Retinal pigment epithelial cell (primary cell): ENCODE results near the gene KIF5B.

Experiments used
- DNase-seq: peaks from one replicate; pipeline ENCODE4 v3.0.0-alpha.2; 2010; ENCODE audit warnings: low read depth
- H3K4me3 ChIP-seq: 2 replicates; pipeline ENCODE4 v1.5.1; 2011; ENCODE audit warnings: mild to moderate bottlenecking, low read length, control low read depth, moderate library complexity
- CTCF ChIP-seq: conservative IDR thresholded peaks from 2 replicates; pipeline ENCODE4 v1.5.1; 2011; ENCODE audit warnings: low read depth, low read length, control low read depth, inconsistent platforms

KIF5B gene

GRCh38 chr10:32095116-32095733 is 39.0 kb upstream of the KIF5B start:
- no peak for TF ChIP-seq CTCF
- no peak for DNase-seq
- no peak overlapping the region for H3K4me3 ChIP-seq

GRCh38 chr10:32093650-32094049 is 37.4 kb upstream of the KIF5B start:
- no peak for TF ChIP-seq CTCF
- DNase-seq, result no peak
- H3K4me3 ChIP-seq, result no peak overlapping the region

- no peak for DNase-seq
- no peak overlapping the region for H3K4me3 ChIP-seq
- no peak for TF ChIP-seq CTCF
Measured at GRCh38 chr10:32091046-32091445, 34.8 kb upstream of the KIF5B start.

- H3K4me3 ChIP-seq, result no peak overlapping the region
- no peak for TF ChIP-seq CTCF
- DNase-seq, result no peak
Measured at GRCh38 chr10:32084185-32084851, 28.1 kb upstream of the KIF5B start.

GRCh38 chr10:32077896-32078485 is 21.8 kb upstream of the KIF5B start:
- no peak overlapping the region for H3K4me3 ChIP-seq
- DNase-seq, result no peak

GRCh38 chr10:32073659-32074058 is 17.4 kb upstream of the KIF5B start:
- DNase-seq, result no peak
- TF ChIP-seq CTCF, result no peak
- H3K4me3 ChIP-seq, result no peak overlapping the region

More at GRCh38 chr10:32077896-32078485, 21.8 kb upstream of the KIF5B start:
- no peak for TF ChIP-seq CTCF

- TF ChIP-seq CTCF, result no peak
Measured at GRCh38 chr10:32073128-32073527, 16.9 kb upstream of the KIF5B start.

More at GRCh38 chr10:32073128-32073527, 16.9 kb upstream of the KIF5B start:
- H3K4me3 ChIP-seq, result no peak overlapping the region
- no peak for DNase-seq
